ENCODE data around the gene TMEM168. TPM values are rescaled to one million over a fixed set of nuclear protein-coding genes. Genes with fewer than 3 reads are reported as not detected.

The TMEM168 gene
- total and polyA plus RNA-seq, 12 donors, result 5.1 to 32.0 (median 20.7) TPM

DNA sequence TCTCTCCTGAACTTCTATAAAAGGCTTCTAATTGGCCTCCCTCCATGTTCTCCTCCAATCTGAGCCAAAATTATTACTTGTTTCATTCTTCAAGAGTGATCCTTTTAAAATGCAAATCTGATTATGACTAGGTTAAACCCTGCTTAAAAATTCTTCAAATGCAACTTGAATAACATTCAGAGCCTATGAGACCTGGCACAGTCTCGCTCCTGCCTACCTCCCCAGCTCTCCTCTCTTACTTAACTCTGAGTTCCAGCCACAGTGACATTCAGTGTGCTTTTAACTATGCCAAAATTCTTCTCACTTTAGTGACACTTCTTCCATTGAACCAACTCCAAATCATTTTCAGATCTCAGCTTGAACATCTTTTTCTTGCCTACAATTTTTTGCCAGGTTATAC, 68.8 kb downstream of the TMEM168 start:
- Histone ChIP-seq H3K4me3 (no peak overlapping the region), H3K4me1 (replicated peaks in 1 of 2) (no peaks in the 10 kb centered on the region), H3K9me3 (replicated peaks in 1 of 3) (no peaks in the 10 kb centered on the region), H3K36me3 (replicated peaks in 1 of 2) (no peaks in the 10 kb centered on the region), H3K27ac (no peak overlapping the region), H3K27me3 (no peaks in the 10 kb centered on the region)
- no peak for TF ChIP-seq POLR2A (IDR thresholded peaks at IDR 0.05)
- TF ChIP-seq, protein P1, sequence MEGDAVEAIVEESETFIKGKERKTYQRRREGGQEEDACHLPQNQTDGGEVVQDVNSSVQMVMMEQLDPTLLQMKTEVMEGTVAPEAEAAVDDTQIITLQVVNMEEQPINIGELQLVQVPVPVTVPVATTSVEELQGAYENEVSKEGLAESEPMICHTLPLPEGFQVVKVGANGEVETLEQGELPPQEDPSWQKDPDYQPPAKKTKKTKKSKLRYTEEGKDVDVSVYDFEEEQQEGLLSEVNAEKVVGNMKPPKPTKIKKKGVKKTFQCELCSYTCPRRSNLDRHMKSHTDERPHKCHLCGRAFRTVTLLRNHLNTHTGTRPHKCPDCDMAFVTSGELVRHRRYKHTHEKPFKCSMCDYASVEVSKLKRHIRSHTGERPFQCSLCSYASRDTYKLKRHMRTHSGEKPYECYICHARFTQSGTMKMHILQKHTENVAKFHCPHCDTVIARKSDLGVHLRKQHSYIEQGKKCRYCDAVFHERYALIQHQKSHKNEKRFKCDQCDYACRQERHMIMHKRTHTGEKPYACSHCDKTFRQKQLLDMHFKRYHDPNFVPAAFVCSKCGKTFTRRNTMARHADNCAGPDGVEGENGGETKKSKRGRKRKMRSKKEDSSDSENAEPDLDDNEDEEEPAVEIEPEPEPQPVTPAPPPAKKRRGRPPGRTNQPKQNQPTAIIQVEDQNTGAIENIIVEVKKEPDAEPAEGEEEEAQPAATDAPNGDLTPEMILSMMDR (IDR thresholded peaks at IDR 0.05), result no peak
- WGBS, 4 donors, result 61 to 79% (median 71%) methylated on average over 1 of the region's 1 CpG
- intact Hi-C loops (cut with DNase I), result no loop called here
- no peak for DNase-seq

DNA sequence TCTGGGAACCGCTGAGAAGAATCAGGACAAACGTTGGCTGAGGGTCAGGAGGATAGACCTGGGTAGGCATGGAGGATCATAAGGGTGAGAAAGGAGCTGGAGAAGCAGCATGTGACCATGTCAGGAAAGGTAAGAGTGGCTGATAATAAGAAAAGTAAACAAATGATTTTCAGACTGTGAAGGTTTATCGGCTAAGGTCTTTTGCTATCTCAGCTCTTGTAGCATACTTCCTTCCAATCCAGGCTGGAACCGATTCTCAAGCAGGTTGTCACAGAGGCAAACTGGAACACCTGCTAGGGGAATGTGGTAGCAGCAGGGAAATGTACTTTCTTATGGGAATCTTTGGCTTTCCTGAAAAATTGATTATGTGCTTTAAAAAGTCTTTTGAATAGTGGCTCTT, 74.7 kb downstream of the TMEM168 start:
- no peaks in the 10 kb centered on the region for H3K27me3 ChIP-seq
- H3K4me1 ChIP-seq (replicated peaks in 1 of 2), result no peaks in the 10 kb centered on the region
- H3K27ac ChIP-seq, result no peak overlapping the region
- DNase-seq, result no peak
- no peaks in the 10 kb centered on the region for H3K9me3 ChIP-seq (replicated peaks in 1 of 3)
- no peaks in the 10 kb centered on the region for H3K36me3 ChIP-seq (replicated peaks in 1 of 2)
- intact Hi-C loops (cut with DNase I), result no loop called here
- no peak for TF ChIP-seq POLR2A (IDR thresholded peaks at IDR 0.05)
- TF ChIP-seq, protein P1 (IDR thresholded peaks at IDR 0.05), result no peak
- WGBS, 4 donors, result 86 to 92% (median 89%) methylated on average over 4 of the region's 4 CpGs
- H3K4me3 ChIP-seq, result no peak overlapping the region

DNA sequence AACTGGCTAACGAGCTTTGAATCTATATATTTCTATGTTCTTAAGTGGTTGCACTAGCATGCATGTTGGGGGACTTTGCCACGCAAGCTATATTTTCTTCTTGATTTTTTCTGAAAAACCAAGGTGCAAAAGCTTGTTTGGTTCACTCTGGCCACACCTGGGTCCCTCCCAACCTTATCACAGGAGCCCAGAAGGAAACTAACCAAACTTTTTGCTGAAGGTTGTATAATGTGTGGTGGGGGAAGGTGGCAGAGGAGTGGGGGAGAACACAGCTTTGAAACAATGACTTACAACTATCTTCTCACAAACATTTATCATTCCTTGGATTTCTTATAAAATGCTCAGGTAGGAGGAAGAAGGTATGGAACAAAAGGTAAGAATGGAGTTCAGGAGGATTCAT, 75.3 kb downstream of the TMEM168 start:
- no peak for DNase-seq
- intact Hi-C loops (cut with DNase I), result no loop called here

More for the DNA sequence above, 75.3 kb downstream of the TMEM168 start:
- Histone ChIP-seq H3K9me3 (replicated peaks in 1 of 3) (no peaks in the 10 kb centered on the region), H3K27ac (no peak overlapping the region), H3K4me3 (no peak overlapping the region), H3K27me3 (no peaks in the 10 kb centered on the region), H3K4me1 (replicated peaks in 1 of 2) (no peaks in the 10 kb centered on the region), H3K36me3 (replicated peaks in 1 of 2) (no peaks in the 10 kb centered on the region)
- 80 to 94% (median 87%) methylated on average over 2 of the region's 2 CpGs for WGBS, 4 donors
- TF ChIP-seq, protein P1 (IDR thresholded peaks at IDR 0.05), result no peak
- TF ChIP-seq POLR2A (IDR thresholded peaks at IDR 0.05), result no peak
